Measurements from ENCODE around the gene DNTT.

The DNTT gene

GRCh38 chr10:96311180-96311715, 7.0 kb downstream of the DNTT start:
- DNase-seq = no peak

- no peak for DNase-seq
Observed at GRCh38 chr10:96313344-96313743, 9.1 kb downstream of the DNTT start.

DNA sequence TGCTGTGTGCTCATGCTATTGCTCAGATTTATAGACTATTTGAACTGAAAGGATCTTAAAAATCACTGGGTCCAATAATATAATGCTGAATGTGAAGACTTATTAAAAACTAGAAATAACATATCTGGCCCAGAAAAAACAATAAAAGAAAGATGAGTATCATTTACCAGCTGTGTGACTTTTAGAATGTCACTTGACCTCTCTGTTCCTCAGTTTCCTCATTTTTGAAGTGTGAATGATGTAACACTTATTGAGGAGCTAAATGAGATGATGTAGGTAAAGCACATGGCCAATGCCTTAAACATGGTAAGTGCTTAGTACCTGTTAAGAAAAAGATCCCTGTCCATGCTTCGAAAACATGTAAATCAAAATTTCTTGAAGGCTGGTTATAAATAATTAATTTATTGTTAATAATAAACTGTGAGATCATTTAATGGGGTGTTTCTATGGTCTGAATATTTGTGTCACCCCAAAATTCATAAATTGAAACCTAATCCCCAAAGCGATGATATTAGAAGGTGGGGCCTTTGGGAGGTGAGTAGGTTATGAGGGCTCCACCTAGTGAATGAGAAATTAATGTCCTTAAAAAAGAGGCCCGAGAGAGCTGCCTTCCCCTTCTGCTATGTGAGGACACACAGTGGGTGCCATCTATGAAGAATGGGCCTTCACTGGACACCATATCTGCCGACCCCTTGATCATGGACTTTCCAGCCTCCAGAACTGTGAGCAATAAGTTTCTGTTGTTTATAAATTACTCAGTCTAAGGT, 13.0 kb downstream of the DNTT start:
- DNase-seq = no peak

DNA sequence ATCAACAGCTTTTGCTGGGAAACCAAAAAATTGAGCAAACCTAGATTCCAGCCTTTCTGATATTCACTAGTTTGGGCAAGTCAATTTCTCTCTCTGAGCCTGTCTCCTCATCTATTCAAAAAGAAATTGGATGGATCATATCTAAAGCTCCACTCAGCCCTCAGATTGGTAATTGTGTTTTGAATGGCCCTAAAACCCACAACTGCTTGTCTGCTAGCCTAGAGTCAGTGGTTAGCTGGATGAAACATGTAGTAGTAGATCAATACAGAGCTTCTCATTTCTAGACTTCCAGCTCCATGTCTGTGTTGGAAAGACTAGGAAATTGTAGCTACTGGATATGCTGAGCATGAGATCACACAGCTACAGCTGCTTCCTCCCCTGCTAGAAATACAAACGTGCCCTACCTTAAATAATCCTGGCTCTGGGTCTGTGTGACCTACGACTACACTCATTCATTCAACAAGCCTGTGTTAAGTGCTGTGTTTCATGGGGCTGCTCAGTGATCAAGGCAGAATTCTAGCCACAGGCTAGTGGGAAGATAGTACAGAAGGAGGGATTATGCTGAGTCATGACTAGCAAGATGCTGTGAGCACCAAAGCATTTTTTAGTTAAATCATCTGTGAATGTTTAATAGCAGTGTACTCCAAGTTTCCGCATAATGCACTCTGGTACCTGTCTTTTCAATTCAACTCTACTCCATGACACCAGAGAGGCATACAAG, 15.7 kb downstream of the DNTT start:
- DNase-seq = no peak

DNA sequence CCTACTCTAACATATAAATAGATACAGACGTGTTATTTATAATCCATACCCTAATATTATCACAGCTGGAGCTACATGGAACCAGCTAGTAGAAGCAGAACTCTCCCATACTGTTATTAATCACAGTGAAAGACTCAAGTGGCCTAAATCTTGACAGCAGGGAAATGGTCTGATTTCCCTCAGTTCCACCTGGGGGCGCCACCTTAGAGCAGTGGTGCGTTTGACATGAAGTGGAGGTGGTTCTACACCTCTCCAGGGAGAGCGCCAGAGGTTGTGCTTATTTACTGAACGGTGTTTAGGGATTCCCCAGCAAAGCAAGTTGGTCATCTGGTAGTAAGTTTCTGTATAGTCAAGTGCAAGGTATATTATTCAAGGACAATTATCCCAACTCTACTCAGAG, 17.6 kb downstream of the DNTT start:
- DNase-seq = no peak

DNA sequence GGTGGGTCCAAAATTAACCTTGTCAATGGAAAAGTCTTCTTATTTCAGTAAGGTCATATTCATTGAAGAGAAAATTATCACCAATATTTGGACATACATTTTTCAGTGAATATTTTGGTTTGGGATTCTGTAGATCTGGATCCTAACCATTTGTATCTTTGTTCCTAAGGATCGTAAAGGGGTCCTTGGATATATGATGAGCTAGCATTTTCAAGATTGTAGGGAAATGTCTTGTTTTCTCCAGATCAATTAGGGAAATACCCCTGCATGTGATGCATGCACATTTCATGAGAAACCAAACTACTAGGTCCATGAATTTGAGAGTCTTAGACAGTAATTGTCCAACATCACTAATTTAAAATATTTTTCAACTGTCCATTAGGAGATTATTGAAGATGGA, 18.0 kb downstream of the DNTT start:
- no peak for DNase-seq

DNA sequence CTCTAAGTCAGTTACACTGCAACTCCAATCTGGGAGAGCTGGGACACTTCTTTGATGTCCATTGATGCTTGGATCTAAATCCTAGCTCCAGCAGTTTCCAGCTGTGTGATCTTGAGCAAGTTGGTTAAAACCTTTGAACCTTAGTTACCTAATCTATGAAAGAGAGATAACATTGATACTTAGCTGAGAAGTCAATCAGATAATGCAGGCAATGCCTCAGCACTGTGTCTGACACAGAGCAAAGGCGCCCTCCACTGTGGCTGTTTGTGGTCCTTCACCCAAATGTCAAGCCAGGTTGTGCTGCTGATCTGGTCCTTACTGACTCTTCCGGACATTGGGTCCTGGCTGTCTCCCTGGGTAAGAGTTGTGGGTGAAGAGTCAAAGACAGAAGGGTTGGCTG, 20.2 kb downstream of the DNTT start:
- DNase-seq = no peak

DNA sequence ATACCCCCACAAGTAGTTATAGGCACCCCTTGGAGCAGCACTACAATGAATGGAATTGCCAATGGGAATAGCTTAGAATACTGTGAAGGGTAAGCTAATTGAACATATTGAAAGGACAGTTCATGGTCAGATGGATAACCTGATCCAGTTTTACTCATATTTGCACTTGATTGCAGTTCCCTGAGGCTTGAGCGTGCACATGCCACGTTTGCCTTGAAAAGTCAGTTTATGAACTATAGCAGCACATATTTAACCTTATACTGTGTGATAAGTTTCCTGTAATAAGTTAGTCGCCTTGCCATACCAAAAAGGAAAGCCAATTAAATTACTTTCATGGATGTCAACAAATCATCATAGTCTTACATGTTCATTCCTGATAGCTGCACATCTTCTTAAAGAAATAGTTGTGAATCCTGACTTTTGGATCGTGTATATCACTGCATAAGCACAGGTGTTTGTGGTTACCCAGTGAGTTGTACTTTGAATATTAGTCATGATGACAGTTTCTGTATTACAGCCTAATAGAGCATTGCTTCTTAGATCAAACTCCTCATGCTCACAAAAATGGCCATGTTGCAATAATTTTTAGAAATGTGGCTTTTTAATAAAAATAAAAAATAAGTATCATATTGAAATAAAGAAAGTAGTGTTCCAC, 21.6 kb downstream of the DNTT start:
- no peak for DNase-seq

- DNase-seq = no peak
Observed at GRCh38 chr10:96327462-96327861, 23.2 kb downstream of the DNTT start.

DNA sequence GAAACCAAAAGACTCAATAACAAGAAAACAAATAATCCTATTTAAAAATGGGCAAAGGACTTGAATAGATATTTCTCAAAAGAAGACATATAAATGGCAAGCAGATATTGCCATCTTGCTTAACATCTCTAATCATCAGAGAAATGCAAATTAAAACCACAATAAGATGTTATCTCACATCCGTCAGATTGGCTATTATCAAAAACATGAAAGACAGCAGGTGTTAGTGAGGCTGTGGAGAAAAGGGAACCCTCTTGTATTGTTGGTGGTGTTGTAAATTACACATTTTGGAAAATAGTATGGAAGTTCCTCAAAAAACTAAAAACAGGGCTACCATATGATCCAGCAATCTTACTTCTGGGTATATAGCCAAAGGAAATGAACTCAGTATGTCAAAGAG, 28.9 kb downstream of the DNTT start:
- no peak for DNase-seq

DNA sequence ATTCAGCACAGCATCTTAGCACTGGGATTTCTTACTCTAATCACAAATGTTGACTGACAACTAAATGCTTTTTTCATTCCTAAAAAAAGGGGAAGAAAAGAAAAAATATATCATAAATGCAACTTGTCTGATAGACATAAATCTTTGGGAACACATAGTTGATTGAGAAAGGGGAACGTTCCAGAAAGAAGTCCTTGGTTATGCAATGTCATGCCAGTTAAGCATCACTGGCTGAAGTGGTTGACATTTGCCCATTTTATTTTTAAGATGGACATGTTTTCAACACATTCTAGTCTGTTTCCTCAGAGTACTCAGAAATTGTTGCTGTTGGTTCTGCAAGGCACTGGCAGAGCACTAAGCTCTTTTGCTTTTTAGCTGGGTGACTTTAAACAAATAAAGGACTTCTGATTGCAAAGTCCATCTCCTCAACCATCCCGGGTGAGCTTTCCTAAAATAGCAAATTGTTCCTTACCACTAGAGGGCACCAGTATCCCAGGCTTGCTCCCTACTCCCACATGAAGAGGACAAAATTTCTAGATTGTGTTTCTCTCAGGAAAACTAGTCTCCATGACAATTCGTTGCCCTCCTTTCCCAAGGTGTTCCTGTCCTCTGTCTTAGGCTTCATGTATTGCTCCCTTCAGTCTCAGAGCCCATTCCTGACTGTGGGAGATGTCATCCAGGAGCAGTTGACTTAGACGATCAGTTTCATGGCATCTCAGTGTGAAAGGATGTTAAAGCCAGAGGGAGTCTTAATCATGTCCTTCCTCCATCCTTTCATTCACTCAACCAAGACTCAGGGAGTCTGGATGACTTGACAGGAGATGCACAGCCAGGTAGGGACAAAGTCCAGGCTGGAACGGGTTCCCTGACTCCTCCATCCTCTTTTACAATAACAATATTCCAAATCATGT, 30.6 kb downstream of the DNTT start:
- DNase-seq = peak in 1 of 2 experiments; percentile 7

DNA sequence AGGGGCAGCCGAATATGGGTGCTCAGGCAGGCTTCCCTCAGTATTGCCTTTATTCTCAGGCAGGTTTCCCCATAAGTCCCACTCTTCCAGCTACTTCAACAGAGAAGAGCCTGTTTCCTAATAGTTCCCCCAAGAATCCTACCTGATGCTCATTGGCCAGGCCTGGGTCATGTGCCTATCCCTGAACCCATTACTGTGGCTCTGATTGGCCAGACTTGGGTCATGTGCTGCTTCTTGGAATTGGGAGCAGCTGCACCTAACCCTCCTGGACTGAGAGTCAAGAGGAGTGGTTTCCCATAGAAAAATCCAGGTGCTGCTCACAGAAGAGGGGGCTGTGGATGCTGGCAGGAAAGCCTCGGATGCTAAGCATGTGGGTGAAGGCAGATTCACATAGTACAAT, 32.9 kb downstream of the DNTT start:
- no peak for DNase-seq

DNA sequence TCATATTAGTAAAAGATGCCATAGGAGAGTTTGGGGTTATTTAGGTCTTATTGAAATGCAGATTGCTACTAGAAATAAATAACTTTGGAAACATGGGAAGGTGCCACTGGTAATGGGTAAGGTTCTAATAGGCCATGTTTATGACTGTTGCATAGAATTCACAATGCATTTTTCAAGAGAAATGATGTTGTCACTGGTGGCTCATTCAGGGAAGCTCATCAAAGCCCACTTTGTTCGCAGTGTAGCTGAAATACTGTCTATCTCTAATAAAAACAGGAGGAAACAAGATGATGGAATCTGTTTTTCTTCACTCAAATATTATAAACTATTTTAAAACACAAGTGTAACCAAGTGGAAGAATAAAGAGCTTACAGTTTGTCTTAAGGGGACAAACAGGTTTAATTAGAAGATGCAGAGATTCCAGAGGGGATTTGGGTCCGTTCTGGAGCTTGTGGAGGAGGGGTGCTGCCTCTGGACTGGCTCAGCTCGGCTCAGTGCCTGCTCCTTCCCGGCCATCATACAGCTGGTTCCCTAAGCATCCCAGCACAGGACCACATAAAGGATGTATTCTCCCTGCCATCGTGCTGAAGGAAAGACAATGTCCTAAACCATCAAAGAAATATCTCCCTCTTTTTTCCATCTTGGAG, 34.2 kb downstream of the DNTT start:
- DNase-seq = no peak

DNA sequence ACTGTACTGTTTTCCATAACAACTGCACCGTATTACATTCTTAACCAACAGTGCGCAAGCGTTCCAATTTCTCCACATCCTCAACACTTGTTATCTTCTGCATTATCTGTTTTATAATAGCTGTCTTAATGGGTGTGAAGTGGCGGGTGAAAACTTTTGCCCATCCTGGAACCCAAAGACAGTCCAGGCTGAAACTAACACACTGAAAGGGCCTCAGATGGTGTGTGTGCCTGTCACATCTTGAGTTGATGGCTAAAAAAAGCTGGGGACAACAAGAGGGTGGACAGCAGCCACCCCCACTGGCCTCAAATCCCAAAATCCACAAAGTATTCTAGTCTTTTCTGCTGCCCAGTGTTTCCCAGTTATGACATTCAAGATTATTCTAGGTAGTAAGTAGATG, 35.1 kb downstream of the DNTT start:
- no peak for DNase-seq

GRCh38 chr10:96339956-96340904, 36.0 kb downstream of the DNTT start:
- peak; percentile 59 to 67 for DNase-seq

DNA sequence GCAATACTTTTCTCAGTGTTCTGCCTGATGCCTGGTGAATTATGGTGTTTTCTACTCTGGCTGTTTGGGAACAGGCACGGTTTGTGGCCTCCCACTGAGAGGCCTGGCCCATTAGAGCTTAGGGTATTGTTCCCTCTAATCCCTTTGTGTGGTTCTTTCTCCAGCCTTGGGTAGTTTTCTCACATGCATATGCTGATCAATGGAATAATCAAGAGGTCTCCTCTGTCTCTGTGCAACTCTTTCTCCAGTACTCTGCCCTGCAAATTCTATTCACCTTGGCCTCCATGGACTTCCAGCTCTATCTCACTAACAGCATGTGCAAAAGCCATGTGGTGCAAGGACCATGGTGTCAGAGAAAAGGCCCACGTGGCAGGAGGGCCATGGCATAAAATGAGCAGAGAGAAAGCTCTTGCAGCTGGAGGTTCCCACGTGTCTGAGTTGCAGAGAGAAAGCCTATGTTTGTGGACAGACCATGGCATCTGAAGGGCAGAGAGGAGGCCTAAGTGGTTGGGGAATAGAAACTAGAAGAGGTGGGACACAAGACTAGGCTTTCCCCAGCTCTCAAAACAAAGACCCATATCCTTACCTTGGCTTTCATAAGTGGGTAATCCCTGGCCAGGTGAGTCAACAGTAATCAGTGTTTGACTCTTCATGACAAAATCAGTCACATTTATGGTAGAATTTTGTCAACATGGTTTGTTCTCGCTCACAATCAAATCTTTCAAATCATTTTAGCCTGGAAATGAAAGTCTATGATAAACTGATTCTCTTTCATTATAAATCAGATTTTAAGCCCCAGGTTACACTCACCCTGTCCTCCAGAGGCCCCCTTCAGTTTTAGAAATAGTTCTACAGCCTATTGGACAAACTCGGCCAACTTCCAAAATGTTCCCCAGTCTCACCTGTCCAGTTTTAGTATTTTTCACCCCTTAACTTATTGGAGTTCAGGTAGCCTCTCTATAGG, 37.3 kb downstream of the DNTT start:
- DNase-seq = peak in 1 of 2 experiments; percentile 12

GRCh38 chr10:96342402-96342801, 38.2 kb downstream of the DNTT start:
- DNase-seq = no peak

DNA sequence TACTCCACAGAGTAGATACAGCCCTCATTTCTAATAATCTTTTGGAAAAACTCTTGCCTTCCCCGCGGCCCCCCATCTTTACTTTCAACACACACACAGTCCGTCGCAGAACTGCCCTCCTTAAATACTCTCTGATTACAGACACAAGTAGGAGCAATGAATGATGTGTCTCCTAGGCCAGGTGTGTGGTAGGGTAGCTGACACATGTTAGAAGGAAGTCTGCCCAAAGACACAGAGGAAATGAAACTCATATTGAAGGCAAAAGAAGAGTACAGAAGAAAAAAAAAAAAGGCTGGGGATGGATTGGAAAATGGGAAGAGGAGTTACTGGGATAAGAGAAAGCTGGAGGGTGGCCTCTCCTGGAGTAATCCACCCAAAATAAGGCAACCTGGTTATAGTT, 39.9 kb downstream of the DNTT start:
- DNase-seq = no peak

- no peak for DNase-seq
Observed at GRCh38 chr10:96345222-96345621, 41.0 kb downstream of the DNTT start.

DNA sequence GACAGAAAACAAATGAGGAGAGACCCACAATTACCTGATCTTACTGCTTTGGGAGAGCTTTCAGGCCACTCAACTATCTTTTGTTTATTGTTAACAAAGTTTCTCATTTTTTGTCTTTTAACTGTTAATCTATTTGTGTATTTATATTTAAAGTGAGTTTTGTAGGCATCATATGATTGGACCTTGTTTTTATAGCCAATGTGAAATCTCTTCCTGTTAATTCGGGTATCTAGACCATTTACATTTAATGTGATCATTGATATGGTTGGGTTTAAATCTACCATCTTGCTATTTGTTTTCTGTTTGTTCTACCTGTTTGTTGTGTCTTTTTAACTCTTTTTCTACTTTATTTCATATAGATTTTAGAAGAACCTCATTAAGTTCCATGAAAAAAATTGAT, 42.1 kb downstream of the DNTT start:
- no peak for DNase-seq

Data from activated CD4-positive, alpha-beta T cell treated with anti-CD3 and anti-CD28 coated beads, Interleukin-2, amount 50 U/mL, for 48 hours (primary cell).